ENCODE measurements around the gene BPIFB2. TPM values are rescaled to one million over a fixed set of nuclear protein-coding genes. Genes with fewer than 3 reads are reported as not detected.

Gene BPIFB2
- total RNA-seq, 1 experiment from 2014 or later = not detected

DNA sequence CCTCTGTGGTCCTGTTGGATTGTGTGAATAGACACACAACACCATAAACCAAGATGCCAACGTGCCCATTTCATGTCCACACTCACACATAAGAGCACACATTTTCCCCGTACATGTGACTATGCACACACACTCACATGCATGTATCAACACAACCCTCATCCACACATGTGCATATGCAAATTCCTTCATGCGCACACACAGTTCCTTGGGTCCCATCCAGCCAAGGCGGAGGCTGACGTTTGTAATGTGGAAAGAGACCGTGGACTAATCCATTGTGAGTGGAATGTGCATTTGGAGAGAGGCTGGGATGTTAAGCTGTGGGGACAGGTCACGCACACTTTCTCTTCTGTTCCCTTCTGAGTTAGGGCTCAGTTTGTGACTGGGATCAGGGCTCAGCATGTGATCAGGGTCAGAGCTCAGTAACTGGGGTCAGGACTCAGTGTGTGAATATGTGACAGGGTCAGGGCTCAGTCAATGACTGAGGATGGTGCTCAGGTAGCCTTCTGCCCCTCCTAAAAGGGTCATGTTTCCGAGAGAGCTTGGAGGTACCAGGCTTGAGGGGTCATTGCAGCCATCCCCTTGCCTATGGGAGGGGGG, 628 bp upstream of the BPIFB2 start:
- TF ChIP-seq, protein P1, sequence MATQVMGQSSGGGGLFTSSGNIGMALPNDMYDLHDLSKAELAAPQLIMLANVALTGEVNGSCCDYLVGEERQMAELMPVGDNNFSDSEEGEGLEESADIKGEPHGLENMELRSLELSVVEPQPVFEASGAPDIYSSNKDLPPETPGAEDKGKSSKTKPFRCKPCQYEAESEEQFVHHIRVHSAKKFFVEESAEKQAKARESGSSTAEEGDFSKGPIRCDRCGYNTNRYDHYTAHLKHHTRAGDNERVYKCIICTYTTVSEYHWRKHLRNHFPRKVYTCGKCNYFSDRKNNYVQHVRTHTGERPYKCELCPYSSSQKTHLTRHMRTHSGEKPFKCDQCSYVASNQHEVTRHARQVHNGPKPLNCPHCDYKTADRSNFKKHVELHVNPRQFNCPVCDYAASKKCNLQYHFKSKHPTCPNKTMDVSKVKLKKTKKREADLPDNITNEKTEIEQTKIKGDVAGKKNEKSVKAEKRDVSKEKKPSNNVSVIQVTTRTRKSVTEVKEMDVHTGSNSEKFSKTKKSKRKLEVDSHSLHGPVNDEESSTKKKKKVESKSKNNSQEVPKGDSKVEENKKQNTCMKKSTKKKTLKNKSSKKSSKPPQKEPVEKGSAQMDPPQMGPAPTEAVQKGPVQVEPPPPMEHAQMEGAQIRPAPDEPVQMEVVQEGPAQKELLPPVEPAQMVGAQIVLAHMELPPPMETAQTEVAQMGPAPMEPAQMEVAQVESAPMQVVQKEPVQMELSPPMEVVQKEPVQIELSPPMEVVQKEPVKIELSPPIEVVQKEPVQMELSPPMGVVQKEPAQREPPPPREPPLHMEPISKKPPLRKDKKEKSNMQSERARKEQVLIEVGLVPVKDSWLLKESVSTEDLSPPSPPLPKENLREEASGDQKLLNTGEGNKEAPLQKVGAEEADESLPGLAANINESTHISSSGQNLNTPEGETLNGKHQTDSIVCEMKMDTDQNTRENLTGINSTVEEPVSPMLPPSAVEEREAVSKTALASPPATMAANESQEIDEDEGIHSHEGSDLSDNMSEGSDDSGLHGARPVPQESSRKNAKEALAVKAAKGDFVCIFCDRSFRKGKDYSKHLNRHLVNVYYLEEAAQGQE (IDR thresholded peaks at IDR 0.05; ENCODE audit: insufficient read depth in 1 of 2, low read depth in 2 of 2, low read length in 1 of 2) = no peak
- TF ChIP-seq POLR2AphosphoS5 (IDR thresholded peaks at IDR 0.05; ENCODE audit: low read depth, low read length) = no peak
- no peak for TF ChIP-seq SIN3A (IDR thresholded peaks at IDR 0.05; ENCODE audit: borderline replicate concordance, insufficient read depth, low read depth, low read length)
- TF ChIP-seq TCF7L2 (IDR thresholded peaks at IDR 0.05; ENCODE audit: low read depth, low read length) = no peak
- TF ChIP-seq, protein P2, sequence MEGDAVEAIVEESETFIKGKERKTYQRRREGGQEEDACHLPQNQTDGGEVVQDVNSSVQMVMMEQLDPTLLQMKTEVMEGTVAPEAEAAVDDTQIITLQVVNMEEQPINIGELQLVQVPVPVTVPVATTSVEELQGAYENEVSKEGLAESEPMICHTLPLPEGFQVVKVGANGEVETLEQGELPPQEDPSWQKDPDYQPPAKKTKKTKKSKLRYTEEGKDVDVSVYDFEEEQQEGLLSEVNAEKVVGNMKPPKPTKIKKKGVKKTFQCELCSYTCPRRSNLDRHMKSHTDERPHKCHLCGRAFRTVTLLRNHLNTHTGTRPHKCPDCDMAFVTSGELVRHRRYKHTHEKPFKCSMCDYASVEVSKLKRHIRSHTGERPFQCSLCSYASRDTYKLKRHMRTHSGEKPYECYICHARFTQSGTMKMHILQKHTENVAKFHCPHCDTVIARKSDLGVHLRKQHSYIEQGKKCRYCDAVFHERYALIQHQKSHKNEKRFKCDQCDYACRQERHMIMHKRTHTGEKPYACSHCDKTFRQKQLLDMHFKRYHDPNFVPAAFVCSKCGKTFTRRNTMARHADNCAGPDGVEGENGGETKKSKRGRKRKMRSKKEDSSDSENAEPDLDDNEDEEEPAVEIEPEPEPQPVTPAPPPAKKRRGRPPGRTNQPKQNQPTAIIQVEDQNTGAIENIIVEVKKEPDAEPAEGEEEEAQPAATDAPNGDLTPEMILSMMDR (IDR thresholded peaks at IDR 0.05) = no peak
- BruUV-seq (replicated peaks) = no TSS peak
- no peaks in the 10 kb centered on the region for H3K36me3 ChIP-seq (ENCODE audit: control insufficient read depth, insufficient read depth, low read length)
- CTCF ChIA-PET = no interaction called here
- no peaks in the 10 kb centered on the region for H3K9me3 ChIP-seq (ENCODE audit: control insufficient read depth, insufficient read depth, low read depth, low read length)
- no peak for ATAC-seq
- H3K27me3 ChIP-seq (ENCODE audit: control insufficient read depth, insufficient read depth, low read length) = no peaks in the 10 kb centered on the region; the same call in 1 of the 2 replicates
- no peak overlapping the region for H3K27ac ChIP-seq (ENCODE audit: low read length)
- in situ Hi-C loops (cut with HindIII; ENCODE audit: low pct_unique_long_range_greater_than_20kb, low sequenced_read_pairs) = no loop called here
- peaks cover 4% of the 10 kb centered on the region; the same call in 1 of the 2 replicates for H3K4me1 ChIP-seq (ENCODE audit: control insufficient read depth, insufficient read depth, low read length)
- DNase-seq (ENCODE audit: low read depth, low spot score) = no peak
- POLR2A ChIA-PET = no interaction called here
- intact Hi-C loops (cut with micrococcal nuclease; ENCODE audit: unreplicated experiment) = no loop called here
- H3K4me3 ChIP-seq (ENCODE audit: low read depth in 2 of 2, low read length in 2 of 2) = no peak overlapping the region

DNA sequence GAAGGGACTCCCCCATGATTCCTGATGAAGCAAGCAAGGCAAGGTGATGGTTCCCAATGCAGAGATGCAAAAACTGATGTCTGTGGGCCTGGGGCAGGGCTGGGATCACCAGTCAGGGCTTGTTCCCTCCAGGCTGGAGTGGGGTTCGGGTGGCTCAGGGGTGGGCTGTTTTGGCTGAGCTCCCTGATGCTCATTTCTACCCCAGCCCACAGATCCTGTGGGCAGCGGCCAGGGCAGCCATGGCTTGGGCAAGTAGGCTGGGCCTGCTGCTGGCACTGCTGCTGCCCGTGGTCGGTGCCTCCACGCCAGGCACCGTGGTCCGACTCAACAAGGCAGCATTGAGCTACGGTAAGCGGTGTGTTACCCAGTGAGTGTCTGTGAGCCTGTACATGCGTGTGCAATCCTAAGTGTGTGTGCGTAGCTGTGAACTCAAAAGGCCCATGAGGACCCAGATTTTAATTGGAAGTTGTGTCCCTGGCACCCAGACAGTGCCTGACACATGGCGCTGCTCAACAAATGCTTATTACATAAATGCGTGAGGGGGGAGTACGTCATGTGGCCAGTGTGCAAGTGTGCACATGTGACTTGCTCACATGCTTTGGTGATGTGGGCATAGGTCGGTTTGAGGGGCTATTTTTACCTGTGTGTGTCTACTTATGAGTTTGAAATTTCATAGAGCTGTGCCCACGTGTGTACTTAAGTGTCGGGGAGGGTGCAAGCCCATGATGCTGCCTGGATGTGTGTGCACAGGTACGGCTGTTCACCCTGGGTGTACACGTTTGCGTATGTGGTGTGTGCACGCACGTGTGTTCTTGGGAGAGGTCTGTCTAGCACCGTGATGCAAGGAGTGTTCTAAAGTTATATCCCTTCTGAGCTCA, 1.1 kb downstream of the BPIFB2 start:
- DNase-seq (ENCODE audit: low read depth, low spot score) = no peak
- in situ Hi-C loops (cut with HindIII; ENCODE audit: low pct_unique_long_range_greater_than_20kb, low sequenced_read_pairs) = no loop called here
- peaks cover 4% of the 10 kb centered on the region; the same call in 1 of the 2 replicates for H3K4me1 ChIP-seq (ENCODE audit: control insufficient read depth, insufficient read depth, low read length)
- H3K4me3 ChIP-seq (ENCODE audit: low read depth in 2 of 2, low read length in 2 of 2) = no peak overlapping the region
- POLR2A ChIA-PET = no interaction called here
- no peaks in the 10 kb centered on the region for H3K9me3 ChIP-seq (ENCODE audit: control insufficient read depth, insufficient read depth, low read depth, low read length)
- intact Hi-C loops (cut with micrococcal nuclease; ENCODE audit: unreplicated experiment) = no loop called here
- no peaks in the 10 kb centered on the region; the same call in 1 of the 2 replicates for H3K27me3 ChIP-seq (ENCODE audit: control insufficient read depth, insufficient read depth, low read length)
- H3K27ac ChIP-seq (ENCODE audit: low read length) = no peak overlapping the region
- no peak for ATAC-seq
- CTCF ChIA-PET = no interaction called here
- BruUV-seq (replicated peaks) = no TSS peak
- H3K36me3 ChIP-seq (ENCODE audit: control insufficient read depth, insufficient read depth, low read length) = no peaks in the 10 kb centered on the region
- no peak for TF ChIP-seq POLR2AphosphoS5 (IDR thresholded peaks at IDR 0.05; ENCODE audit: low read depth, low read length)
- TF ChIP-seq, protein P1 (IDR thresholded peaks at IDR 0.05; ENCODE audit: insufficient read depth in 1 of 2, low read depth in 2 of 2, low read length in 1 of 2) = no peak
- TF ChIP-seq SIN3A (IDR thresholded peaks at IDR 0.05; ENCODE audit: borderline replicate concordance, insufficient read depth, low read depth, low read length) = no peak
- no peak for TF ChIP-seq TCF7L2 (IDR thresholded peaks at IDR 0.05; ENCODE audit: low read depth, low read length)
- TF ChIP-seq, protein P2 (IDR thresholded peaks at IDR 0.05) = no peak

Measured in Panc1 (cell line).